ENCODE data around the gene HYKK.

DNA sequence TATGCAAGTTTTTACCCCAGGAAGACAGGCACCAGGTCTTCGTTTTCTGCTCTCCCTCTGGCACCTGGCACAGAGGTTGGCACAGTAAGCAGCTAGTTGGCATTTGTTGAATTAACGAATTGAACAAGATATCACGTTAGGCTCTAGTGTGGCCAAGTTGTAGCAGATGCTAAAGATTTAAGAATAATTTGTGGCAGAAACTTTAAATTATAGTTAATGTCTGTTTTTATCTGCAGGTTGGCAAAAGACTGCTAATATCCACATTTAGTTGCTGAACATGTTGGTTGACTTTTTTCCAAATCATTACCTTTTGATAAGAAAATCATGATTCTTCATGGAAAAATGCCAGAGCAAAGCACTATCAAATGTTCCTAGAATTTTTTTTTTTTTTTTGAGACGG is 66.0 kb downstream of the HYKK start:
- TF ChIP-seq, protein P1, sequence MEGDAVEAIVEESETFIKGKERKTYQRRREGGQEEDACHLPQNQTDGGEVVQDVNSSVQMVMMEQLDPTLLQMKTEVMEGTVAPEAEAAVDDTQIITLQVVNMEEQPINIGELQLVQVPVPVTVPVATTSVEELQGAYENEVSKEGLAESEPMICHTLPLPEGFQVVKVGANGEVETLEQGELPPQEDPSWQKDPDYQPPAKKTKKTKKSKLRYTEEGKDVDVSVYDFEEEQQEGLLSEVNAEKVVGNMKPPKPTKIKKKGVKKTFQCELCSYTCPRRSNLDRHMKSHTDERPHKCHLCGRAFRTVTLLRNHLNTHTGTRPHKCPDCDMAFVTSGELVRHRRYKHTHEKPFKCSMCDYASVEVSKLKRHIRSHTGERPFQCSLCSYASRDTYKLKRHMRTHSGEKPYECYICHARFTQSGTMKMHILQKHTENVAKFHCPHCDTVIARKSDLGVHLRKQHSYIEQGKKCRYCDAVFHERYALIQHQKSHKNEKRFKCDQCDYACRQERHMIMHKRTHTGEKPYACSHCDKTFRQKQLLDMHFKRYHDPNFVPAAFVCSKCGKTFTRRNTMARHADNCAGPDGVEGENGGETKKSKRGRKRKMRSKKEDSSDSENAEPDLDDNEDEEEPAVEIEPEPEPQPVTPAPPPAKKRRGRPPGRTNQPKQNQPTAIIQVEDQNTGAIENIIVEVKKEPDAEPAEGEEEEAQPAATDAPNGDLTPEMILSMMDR (CRISPR knock-in tag; IDR thresholded peaks at IDR 0.05) = no peak
- TF ChIP-seq, protein P2, sequence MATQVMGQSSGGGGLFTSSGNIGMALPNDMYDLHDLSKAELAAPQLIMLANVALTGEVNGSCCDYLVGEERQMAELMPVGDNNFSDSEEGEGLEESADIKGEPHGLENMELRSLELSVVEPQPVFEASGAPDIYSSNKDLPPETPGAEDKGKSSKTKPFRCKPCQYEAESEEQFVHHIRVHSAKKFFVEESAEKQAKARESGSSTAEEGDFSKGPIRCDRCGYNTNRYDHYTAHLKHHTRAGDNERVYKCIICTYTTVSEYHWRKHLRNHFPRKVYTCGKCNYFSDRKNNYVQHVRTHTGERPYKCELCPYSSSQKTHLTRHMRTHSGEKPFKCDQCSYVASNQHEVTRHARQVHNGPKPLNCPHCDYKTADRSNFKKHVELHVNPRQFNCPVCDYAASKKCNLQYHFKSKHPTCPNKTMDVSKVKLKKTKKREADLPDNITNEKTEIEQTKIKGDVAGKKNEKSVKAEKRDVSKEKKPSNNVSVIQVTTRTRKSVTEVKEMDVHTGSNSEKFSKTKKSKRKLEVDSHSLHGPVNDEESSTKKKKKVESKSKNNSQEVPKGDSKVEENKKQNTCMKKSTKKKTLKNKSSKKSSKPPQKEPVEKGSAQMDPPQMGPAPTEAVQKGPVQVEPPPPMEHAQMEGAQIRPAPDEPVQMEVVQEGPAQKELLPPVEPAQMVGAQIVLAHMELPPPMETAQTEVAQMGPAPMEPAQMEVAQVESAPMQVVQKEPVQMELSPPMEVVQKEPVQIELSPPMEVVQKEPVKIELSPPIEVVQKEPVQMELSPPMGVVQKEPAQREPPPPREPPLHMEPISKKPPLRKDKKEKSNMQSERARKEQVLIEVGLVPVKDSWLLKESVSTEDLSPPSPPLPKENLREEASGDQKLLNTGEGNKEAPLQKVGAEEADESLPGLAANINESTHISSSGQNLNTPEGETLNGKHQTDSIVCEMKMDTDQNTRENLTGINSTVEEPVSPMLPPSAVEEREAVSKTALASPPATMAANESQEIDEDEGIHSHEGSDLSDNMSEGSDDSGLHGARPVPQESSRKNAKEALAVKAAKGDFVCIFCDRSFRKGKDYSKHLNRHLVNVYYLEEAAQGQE (IDR thresholded peaks at IDR 0.05; ENCODE audit: borderline replicate concordance in 1 of 2, low read depth in 1 of 2, low read length in 2 of 2) = no peak
- TF ChIP-seq, protein P3, sequence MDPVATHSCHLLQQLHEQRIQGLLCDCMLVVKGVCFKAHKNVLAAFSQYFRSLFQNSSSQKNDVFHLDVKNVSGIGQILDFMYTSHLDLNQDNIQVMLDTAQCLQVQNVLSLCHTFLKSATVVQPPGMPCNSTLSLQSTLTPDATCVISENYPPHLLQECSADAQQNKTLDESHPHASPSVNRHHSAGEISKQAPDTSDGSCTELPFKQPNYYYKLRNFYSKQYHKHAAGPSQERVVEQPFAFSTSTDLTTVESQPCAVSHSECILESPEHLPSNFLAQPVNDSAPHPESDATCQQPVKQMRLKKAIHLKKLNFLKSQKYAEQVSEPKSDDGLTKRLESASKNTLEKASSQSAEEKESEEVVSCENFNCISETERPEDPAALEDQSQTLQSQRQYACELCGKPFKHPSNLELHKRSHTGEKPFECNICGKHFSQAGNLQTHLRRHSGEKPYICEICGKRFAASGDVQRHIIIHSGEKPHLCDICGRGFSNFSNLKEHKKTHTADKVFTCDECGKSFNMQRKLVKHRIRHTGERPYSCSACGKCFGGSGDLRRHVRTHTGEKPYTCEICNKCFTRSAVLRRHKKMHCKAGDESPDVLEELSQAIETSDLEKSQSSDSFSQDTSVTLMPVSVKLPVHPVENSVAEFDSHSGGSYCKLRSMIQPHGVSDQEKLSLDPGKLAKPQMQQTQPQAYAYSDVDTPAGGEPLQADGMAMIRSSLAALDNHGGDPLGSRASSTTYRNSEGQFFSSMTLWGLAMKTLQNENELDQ (CRISPR knock-in tag; IDR thresholded peaks at IDR 0.05; ENCODE audit: borderline replicate concordance) = no peak
- TF ChIP-seq NR3C1 (CRISPR knock-in tag; IDR thresholded peaks at IDR 0.05) = no peak
- TF ChIP-seq SP2 (CRISPR knock-in tag; IDR thresholded peaks at IDR 0.05) = no peak
- TF ChIP-seq, protein P4, sequence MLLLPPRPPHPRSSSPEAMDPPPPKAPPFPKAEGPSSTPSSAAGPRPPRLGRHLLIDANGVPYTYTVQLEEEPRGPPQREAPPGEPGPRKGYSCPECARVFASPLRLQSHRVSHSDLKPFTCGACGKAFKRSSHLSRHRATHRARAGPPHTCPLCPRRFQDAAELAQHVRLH (CRISPR knock-in tag; IDR thresholded peaks at IDR 0.05; ENCODE audit: borderline replicate concordance, low read depth) = no peak
- TF ChIP-seq CC2D1A (CRISPR knock-in tag; IDR thresholded peaks at IDR 0.05) = no peak
- TF ChIP-seq ASH2L (IDR thresholded peaks at IDR 0.05; ENCODE audit: insufficient read length, low read depth, low read length) = no peak

Measured in HepG2 (cell line).